T1000 (cell line): ENCODE data around the gene WDR90.
A peak's percentile ranks its signal among the peaks of the same experiment; 100 is the strongest.

Experiments
- DNase-seq: peaks from one replicate; lab custom pipeline; 2025; ENCODE audit warnings: mixed read lengths; lab: John Stamatoyannopoulos, UW

Gene WDR90

DNA sequence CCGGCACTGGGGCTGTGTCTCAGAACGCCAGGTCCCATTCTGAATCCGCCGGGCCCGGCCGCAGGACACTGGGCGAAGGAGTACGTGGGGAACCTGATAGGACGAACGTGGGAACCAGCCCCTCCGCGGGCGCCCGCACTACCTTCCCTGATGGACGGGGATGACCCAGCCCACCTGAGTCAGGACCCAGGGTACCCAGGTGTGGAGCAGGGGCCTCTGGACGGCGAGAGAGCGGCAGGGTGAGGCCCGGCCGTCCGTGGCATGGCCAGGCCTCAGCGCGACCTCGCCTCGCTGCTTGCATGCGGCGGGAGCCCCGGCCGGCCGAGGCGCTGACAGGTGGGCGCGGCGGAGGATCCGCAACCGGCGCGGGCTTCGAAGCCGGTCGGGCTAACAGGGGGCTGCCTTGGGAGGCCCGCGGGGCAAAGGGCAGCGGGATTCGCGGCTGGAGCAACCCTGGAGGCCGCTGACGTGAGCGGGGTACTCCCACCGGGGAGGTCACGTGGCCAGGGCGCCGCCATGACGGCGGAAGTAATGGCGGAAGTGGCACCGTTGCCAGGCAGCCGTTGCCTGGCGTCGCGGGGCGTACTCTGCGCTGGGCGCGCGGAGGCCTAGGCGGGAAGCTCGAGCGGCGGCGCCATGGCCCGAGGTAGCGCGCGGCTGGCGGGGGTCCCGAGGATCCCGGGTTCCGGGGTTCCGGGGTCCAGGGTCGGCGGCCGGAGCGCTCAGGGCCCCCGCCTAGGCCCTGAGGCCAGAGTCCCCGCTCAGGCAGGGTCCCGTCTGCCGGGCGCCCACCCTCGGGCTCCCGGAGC lies at the start of gene WDR90:
Gene WDR90, plus strand, starts transcription at position 585 of the 809 bp plus-strand sequence. Its CDS starts 52 bp downstream, at position 637.
- peak; percentile 90 for DNase-seq

DNA sequence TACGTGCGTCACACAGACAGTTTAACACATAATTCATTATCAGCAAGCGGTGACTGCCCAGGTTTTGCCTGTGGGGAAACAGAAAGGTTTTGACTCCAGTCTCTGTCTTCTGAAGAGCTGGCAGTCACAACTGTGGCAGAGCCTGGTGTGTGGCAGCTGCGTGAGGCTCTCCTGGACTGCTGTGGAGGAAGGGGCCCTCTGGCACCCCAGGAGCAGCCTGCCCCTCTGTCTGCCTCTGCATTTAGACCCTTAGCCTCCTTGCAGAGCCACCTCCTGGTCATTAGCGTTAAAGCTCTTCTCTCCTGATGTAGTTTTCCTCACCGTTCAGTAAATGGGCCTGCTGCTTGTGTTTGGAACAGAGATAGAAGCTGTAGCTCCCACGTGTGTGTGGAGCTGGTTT lies 48.4 kb upstream of the WDR90 start:
- no peak for DNase-seq

DNA sequence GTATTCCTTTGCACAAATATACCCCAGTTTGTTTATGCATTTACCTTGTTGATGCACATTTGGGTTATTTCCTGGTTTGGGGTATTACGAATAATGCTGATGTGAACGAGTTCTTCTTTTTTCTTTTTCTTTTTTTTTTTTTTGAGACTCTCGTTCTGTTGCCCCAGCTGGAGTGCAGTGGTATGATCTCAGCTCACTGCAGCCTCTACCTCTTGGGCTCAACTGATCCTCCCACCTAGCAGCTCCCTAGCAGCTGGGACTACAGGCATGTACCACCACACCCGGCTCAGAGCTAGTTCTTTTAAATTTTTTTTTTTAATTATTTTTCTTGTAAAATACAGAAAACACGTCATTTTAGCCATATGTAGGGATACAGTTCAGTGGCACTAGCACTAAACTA lies 45.2 kb upstream of the WDR90 start:
- no peak for DNase-seq

GRCh38 chr16:606656-607307 lies 42.4 kb upstream of the WDR90 start:
- no peak for DNase-seq

- no peak for DNase-seq
These were observed 41.1 kb upstream of the WDR90 start for GRCh38 chr16:608019-608418.

GRCh38 chr16:609316-609715 lies 39.8 kb upstream of the WDR90 start:
- no peak for DNase-seq

DNA sequence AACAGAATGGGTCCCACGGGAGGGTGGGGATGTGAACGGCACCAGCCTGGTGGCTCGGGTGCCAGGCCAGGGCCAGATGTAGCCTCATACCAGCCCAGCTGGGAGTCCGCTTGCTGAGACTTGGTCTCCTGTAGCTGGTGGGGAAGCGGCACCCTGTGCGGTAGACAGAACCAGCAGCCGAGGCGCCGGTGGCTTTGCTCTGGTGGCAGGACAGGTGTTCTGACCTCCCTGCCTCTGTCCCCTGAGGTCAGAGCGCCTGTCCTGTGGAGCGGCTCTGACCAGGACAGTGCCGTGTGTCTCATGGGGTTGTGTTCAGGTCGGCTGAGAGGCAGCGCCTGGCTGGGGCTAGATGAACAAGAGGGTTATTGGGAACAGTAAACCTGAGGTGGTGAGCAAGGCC lies 39.2 kb upstream of the WDR90 start:
- DNase-seq, result no peak

GRCh38 chr16:610513-611381 lies 38.4 kb upstream of the WDR90 start:
- DNase-seq, result no peak

GRCh38 chr16:615122-615521 lies 34.0 kb upstream of the WDR90 start:
- no peak for DNase-seq

DNA sequence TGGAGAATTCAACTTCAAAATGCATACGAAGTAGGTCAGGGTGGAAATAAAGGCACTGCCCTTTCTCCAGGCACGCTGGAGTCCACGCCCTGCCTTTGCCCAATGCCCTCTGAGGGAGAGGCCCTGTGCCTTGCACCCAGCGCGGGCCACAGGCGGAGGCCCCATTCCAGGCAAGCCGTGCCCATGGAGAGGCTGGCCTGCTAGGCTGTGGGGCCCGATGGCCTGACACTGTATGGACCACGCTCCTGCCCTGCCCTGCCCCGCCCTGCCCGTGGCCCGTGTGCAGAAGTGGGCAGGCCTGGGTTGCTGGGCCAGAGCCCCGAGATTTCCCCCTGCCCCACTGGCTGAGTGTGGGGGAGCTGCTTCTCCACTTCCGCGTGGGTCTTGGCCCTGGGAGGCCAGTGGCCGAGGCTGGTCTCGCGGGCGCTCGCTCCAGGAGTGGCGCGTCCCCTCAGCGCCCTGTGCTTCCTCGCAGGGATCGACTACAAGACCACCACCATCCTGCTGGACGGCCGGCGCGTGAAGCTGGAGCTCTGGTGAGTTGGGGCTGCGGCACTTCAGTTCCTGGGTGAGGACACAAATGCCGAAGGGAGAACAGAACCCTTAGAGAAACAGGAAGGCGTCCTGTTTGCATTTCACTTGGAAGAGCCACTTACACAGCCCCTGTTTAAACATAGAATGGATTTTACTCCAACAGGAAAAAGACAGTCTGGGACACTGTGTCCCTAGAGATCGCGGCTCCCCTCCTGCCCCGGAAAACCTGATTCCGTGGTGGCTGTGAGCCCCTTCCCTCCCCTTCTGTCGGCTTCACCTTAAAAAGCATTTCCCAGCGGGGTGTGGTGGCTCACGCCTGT lies 32.2 kb upstream of the WDR90 start:
- no peak for DNase-seq

GRCh38 chr16:617855-618254 lies 31.3 kb upstream of the WDR90 start:
- no peak for DNase-seq

DNA sequence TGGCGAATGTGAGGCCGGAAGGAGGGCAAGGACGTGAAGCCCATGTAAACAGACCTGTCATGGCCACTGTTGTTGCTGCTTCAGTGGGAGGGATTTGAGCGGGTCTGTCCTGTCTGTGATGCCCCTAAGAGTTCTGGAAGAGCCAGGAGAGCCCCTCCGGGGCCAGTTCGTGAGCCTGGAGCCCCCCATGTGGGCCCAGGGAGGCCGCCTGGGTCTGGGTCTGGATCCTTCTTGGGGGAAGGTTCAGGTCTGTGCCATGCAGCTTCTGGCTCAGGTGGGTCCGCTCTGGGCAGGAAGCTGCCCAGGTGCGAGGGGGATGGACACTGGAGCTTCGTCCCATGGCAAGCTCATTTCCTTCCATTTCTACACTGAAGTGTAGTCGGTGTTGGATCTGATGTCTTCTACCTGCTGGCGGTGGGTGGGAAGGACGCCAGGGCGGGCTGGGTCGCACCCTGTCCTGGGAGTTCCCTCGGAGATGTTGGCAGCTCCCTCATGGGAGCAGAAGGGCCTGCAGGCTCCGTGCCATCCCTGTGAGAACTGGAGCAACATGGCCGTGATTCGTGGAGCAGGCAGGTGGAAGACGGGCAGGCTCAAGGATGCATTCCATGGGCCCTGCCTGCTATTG lies 29.6 kb upstream of the WDR90 start:
- no peak for DNase-seq

- DNase-seq, result no peak
These were observed 28.3 kb upstream of the WDR90 start for GRCh38 chr16:620700-621525.

DNA sequence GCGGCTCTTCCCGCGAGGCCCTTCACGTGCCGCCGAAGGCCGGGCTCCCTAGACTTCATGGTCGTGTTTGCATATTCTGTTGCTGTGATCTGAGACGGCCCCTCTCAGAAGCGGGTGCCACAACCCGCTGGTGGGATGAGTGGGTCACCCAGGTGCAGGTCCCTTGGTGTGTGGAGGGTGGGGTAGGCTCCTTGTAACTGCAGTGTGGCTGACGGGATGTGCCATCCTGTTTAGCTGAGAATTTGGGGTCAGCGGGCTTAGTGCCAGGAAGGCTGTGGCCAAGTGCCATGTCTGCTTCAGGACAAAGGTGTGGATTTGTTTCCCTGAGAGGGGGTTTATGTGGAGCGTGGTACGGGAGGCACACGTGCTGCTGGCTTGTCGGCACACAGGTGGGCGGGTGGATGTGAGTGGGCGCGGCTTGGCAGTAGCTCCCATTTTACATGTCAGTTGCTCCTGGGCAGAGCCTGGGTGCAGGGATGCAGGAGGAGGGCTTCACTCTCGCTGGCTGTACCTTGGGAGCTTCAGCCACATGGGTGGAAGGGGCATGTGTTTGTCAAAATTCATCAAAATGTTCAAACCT lies 27.5 kb upstream of the WDR90 start:
- no peak for DNase-seq

GRCh38 chr16:622920-623280 lies 26.3 kb upstream of the WDR90 start:
- no peak for DNase-seq

DNA sequence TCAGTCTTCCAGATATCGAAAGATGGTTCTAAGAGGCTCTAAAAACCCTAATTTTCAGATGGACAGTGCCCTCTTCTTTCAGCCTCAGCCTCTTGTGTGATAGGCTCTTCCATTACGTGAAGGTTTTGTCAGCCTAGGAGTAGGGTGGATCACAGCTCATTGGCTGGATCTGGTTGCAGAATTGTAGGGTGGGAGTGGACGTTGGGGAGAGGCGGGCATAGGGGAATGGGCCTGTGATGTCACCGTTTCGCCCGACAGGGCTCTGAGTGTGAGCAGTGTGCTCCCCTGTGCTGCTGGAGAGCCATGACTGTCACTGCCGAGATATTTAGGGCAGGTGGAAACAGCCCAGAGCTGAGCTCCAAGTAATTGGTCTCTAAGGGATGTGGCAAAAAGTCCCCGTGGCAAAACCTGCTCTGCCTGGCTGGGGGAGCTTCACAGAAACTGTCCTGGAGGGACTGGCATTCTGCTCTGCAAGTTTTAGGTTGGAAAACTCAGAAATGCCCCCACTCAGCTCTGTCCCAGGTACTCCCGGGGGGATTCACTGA lies 24.6 kb upstream of the WDR90 start:
- DNase-seq, result no peak

- DNase-seq, result no peak
These were observed 23.8 kb upstream of the WDR90 start for GRCh38 chr16:625117-625976.

DNA sequence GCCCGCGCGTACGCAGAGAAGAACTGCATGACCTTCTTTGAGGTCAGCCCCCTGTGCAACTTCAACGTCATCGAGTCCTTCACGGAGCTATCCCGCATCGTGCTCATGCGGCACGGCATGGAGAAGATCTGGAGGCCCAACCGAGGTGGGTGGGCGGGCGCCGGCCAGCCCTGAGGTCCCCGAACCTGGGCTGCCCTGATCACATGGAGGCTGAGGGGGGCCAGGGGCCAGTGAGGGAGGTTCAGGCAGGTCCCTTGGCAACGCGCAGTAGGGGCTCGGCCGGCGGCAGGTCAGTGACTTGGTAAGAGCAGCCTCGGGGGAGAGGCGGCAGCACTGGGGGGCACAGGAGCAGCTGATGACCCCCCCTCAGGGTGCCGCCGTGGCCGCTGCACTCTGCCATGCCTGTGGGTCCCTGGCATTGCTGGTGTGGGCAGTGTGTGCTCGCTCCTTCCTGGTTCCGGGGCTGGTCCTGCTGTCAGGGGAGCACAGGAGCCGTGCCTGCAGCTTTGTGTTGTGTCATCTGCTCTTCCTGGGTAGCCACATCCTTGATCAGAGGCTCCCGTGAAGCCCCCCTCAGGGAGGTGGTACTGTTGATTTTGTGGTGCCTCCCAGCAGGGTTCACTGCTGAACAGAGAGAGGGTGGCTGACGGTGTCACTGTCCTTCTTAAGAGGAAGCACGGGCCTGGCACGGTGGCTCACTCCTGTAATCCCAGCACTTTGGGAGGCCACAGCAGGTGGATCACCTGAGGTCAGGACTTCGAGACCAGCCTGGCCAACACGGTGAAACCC lies 23.0 kb upstream of the WDR90 start:
- no peak for DNase-seq
